GM12878 (cell line): ENCODE results near the gene ASPDH. TPM values are rescaled to one million over a fixed set of nuclear protein-coding genes. Genes with fewer than 3 reads are reported as not detected.

Source experiments
- CEBPB ChIP-seq, 2 experiments: fragments of 150-350 bp in 1 of 2; IDR thresholded peaks; 2 replicates each; pipeline ENCODE4 v1.6.1; 2012 to 2014; ENCODE audit warnings: low read depth in 2 of 2, low read length in 2 of 2, borderline replicate concordance in 1 of 2, inconsistent platforms in 1 of 2
- E4F1 ChIP-seq: fragments of 450-650 bp; IDR thresholded peaks from 2 replicates; pipeline ENCODE4 v1.6.1; 2018; ENCODE audit warnings: borderline replicate concordance, mild to moderate bottlenecking; ENCODE audit not compliant: partially characterized antibody
- EP300 ChIP-seq, 2 experiments: fragments of 150-350 bp in 1 of 2; IDR thresholded peaks; 2 replicates each; pipeline ENCODE4 v1.6.1; 2011 to 2012; ENCODE audit warnings: low read depth in 2 of 2, low read length in 2 of 2, borderline replicate concordance in 1 of 2, improper control_type of control experiment in 1 of 2, inconsistent platforms in 1 of 2; ENCODE audit not compliant: control insufficient read depth in 1 of 2
- ETV6 ChIP-seq, 2 experiments: fragments of 450-650 bp in 1 of 2; IDR thresholded peaks in 1 of 2; conservative IDR thresholded peaks in 1 of 2; 2 replicates each; pipeline ENCODE4 v1.6.1; 2014; ENCODE audit warnings: antibody characterized with exemption in 1 of 2, borderline replicate concordance in 1 of 2, low read depth in 1 of 2, mild to moderate bottlenecking in 1 of 2, moderate library complexity in 1 of 2
- FOXM1 ChIP-seq: IDR thresholded peaks from 2 replicates; pipeline ENCODE4 v1.6.1; 2012; ENCODE audit warnings: low read depth, mild to moderate bottlenecking, inconsistent platforms, low read length, moderate library complexity
- GABPA ChIP-seq: IDR thresholded peaks from 2 replicates; pipeline ENCODE4 v1.6.1; 2014; ENCODE audit warnings: antibody characterized with exemption, low read depth, mild to moderate bottlenecking, inconsistent platforms
- IKZF2 ChIP-seq, 2 experiments: fragments of 450-650 bp; IDR thresholded peaks; 2 replicates each; pipeline ENCODE4 v1.6.1; 2017; ENCODE audit warnings: mild to moderate bottlenecking in 2 of 2, moderate library complexity in 2 of 2
- KLF5 ChIP-seq: fragments of 450-650 bp; IDR thresholded peaks from 2 replicates; pipeline ENCODE4 v1.6.1; 2014; ENCODE audit warnings: mild to moderate bottlenecking; ENCODE audit not compliant: partially characterized antibody
- NRF1 ChIP-seq: conservative IDR thresholded peaks from 2 replicates; pipeline ENCODE4 v1.6.1; 2011; ENCODE audit warnings: mild to moderate bottlenecking, low read depth, low read length, improper control_type of control experiment
- PML ChIP-seq: IDR thresholded peaks from 2 replicates; pipeline ENCODE4 v1.6.1; 2012; ENCODE audit warnings: low read length, inconsistent platforms
- POLR2A ChIP-seq: IDR thresholded peaks from 2 replicates; pipeline ENCODE4 v1.6.1; 2011; ENCODE audit warnings: low read depth, mild to moderate bottlenecking, low read length
- POLR2AphosphoS2 ChIP-seq: IDR thresholded peaks from 2 replicates; pipeline ENCODE4 v1.6.1; 2011; ENCODE audit warnings: low read depth, mild to moderate bottlenecking, low read length, improper control_type of control experiment, moderate library complexity
- RCOR1 ChIP-seq: conservative IDR thresholded peaks from 2 replicates; pipeline ENCODE4 v1.6.1; 2012; ENCODE audit warnings: low read depth, low read length, improper control_type of control experiment
- SREBF2 ChIP-seq: IDR thresholded peaks from 2 replicates; pipeline ENCODE4 v1.6.1; 2012; ENCODE audit warnings: mild to moderate bottlenecking, low read length
- TCF3 ChIP-seq: IDR thresholded peaks from 2 replicates; pipeline ENCODE4 v1.6.1; 2012; ENCODE audit warnings: low read depth, mild to moderate bottlenecking, low read length, borderline replicate concordance; ENCODE audit not compliant: insufficient read depth
- YY1 ChIP-seq: IDR thresholded peaks from 2 replicates; pipeline ENCODE4 v1.6.1; 2011; ENCODE audit warnings: low read depth, mild to moderate bottlenecking, low read length
- polyA plus RNA-seq, 11 experiments: library from polyadenylated mRNA; depleted of rRNA in 4 of 11; unstranded in 6 of 11; stranded (reverse) in 5 of 11; fragments of >200 nt; fragmentation: Nextera tagmentation in 4 of 11; fragmentation: Illumina TruSeq in 1 of 11; extraction: Ambion mirVana in 4 of 11; extraction: Trizol in 1 of 11; gene quantifications; 1 replicate in 1 of 11; 2 replicates in 10 of 11; pipeline versions ENCODE4 v1.2.1 to v1.2.3, GENCODE V29; 2011 to 2016; ENCODE audit warnings: inconsistent platforms in 2 of 11, missing spikeins in 2 of 11, low read depth in 1 of 11
- total RNA-seq, 4 experiments: library from RNA; depleted of rRNA in 3 of 4; stranded (reverse); fragments of >200 nt in 3 of 4; fragmentation: Illumina TruSeq in 1 of 4; extraction: Trizol in 1 of 4; gene quantifications; 2 replicates each; pipeline versions ENCODE4 v1.2.1 to v1.2.3, GENCODE V29; 2013 to 2021
- TF ChIP-seq, protein P1 (sequence below): fragments of 450-650 bp; formaldehyde crosslinking; IDR thresholded peaks from 2 replicates; pipeline ENCODE4 v1.5.0; 2022; ENCODE audit warnings: mild to moderate bottlenecking, missing genetic modification characterization
- TF ChIP-seq, protein P2 (sequence below): fragments of 450-650 bp; IDR thresholded peaks from 2 replicates; pipeline ENCODE4 v1.6.1; 2016; ENCODE audit warnings: mild to moderate bottlenecking
- TF ChIP-seq, protein P3 (sequence below): fragments of 150-350 bp; IDR thresholded peaks from 2 replicates; pipeline ENCODE4 v1.6.1; 2014; ENCODE audit warnings: mild to moderate bottlenecking, low read depth, low read length
- TF ChIP-seq, protein P4 (sequence below): fragments of 450-650 bp; IDR thresholded peaks from 2 replicates; pipeline ENCODE4 v1.6.1; 2017; ENCODE audit warnings: low read depth, mild to moderate bottlenecking, moderate library complexity

The ASPDH gene
- total and polyA plus RNA-seq, 10 of the 15 experiments (the other 5 are each of a cell fraction or from before 2014, with no cell fraction given): not detected

DNA sequence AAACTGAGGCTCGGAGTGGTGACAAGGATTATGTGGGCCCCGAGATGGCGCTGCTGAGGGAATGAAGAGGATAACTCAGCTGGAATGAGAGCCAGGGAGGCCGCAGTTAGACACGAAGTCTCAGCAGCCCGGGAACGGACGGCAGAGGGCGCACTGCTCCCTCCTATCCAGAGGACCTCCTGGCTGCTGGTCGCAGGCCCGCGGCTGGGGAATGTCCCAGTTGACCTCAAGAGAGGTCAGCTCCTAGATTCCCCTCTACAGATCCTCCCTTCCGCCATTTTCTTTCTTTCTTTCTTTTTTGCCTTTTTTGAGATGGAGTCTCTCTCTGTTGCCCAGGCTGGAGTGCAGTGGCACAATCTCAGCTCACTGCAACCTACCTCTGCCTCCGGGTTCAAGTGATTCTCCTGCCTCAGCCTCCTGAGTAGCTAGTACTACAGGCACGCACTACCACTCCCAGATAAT is 24.1 kb upstream of the ASPDH start (continued):
- TF ChIP-seq EP300 (IDR thresholded peaks at IDR 0.05; ENCODE audit: borderline replicate concordance in 1 of 2, control insufficient read depth in 1 of 2, low read depth in 2 of 2, low read length in 2 of 2) (no peak), RCOR1 (no peak), YY1 (peak; percentile 56; the same call in 1 of the 2 replicates), GABPA (no peak), POLR2AphosphoS2 (no peak), TCF3 (no peak), CEBPB (IDR thresholded peaks at IDR 0.05; ENCODE audit: borderline replicate concordance in 1 of 2, low read depth in 2 of 2, low read length in 2 of 2) (no peak), POLR2A (no peak), ETV6 (conservative IDR thresholded peaks at IDR 0.05 in 1 of 2, IDR thresholded peaks at IDR 0.05 in 1 of 2; ENCODE audit: borderline replicate concordance in 1 of 2, low read depth in 1 of 2) (no peak), IKZF2 (IDR thresholded peaks at IDR 0.05) (peak in 1 of 2 experiments; percentile 31; a peak in 1 of 4 replicates), KLF5 (no peak), SREBF2 (no peak), PML (no peak), FOXM1 (no peak), NRF1 (no peak), E4F1 (no peak)
- TF ChIP-seq, protein P1, sequence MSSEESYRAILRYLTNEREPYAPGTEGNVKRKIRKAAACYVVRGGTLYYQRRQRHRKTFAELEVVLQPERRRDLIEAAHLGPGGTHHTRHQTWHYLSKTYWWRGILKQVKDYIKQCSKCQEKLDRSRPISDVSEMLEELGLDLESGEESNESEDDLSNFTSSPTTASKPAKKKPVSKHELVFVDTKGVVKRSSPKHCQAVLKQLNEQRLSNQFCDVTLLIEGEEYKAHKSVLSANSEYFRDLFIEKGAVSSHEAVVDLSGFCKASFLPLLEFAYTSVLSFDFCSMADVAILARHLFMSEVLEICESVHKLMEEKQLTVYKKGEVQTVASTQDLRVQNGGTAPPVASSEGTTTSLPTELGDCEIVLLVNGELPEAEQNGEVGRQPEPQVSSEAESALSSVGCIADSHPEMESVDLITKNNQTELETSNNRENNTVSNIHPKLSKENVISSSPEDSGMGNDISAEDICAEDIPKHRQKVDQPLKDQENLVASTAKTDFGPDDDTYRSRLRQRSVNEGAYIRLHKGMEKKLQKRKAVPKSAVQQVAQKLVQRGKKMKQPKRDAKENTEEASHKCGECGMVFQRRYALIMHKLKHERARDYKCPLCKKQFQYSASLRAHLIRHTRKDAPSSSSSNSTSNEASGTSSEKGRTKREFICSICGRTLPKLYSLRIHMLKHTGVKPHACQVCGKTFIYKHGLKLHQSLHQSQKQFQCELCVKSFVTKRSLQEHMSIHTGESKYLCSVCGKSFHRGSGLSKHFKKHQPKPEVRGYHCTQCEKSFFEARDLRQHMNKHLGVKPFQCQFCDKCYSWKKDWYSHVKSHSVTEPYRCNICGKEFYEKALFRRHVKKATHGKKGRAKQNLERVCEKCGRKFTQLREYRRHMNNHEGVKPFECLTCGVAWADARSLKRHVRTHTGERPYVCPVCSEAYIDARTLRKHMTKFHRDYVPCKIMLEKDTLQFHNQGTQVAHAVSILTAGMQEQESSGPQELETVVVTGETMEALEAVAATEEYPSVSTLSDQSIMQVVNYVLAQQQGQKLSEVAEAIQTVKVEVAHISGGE: no peak
- TF ChIP-seq, protein P2, sequence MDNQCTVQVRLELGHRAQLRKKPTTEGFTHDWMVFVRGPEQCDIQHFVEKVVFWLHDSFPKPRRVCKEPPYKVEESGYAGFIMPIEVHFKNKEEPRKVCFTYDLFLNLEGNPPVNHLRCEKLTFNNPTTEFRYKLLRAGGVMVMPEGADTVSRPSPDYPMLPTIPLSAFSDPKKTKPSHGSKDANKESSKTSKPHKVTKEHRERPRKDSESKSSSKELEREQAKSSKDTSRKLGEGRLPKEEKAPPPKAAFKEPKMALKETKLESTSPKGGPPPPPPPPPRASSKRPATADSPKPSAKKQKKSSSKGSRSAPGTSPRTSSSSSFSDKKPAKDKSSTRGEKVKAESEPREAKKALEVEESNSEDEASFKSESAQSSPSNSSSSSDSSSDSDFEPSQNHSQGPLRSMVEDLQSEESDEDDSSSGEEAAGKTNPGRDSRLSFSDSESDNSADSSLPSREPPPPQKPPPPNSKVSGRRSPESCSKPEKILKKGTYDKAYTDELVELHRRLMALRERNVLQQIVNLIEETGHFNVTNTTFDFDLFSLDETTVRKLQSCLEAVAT: 0 out of 2 replicates have a peak, but pooled peaks have one; percentile 15
- TF ChIP-seq, protein P3, sequence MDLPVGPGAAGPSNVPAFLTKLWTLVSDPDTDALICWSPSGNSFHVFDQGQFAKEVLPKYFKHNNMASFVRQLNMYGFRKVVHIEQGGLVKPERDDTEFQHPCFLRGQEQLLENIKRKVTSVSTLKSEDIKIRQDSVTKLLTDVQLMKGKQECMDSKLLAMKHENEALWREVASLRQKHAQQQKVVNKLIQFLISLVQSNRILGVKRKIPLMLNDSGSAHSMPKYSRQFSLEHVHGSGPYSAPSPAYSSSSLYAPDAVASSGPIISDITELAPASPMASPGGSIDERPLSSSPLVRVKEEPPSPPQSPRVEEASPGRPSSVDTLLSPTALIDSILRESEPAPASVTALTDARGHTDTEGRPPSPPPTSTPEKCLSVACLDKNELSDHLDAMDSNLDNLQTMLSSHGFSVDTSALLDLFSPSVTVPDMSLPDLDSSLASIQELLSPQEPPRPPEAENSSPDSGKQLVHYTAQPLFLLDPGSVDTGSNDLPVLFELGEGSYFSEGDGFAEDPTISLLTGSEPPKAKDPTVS: no peak
- TF ChIP-seq, protein P4, sequence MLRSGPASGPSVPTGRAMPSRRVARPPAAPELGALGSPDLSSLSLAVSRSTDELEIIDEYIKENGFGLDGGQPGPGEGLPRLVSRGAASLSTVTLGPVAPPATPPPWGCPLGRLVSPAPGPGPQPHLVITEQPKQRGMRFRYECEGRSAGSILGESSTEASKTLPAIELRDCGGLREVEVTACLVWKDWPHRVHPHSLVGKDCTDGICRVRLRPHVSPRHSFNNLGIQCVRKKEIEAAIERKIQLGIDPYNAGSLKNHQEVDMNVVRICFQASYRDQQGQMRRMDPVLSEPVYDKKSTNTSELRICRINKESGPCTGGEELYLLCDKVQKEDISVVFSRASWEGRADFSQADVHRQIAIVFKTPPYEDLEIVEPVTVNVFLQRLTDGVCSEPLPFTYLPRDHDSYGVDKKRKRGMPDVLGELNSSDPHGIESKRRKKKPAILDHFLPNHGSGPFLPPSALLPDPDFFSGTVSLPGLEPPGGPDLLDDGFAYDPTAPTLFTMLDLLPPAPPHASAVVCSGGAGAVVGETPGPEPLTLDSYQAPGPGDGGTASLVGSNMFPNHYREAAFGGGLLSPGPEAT: no peak
